Trophoblast cell (in vitro differentiated cells and primary cell): Measurements from ENCODE around the gene FADS6.

Experiments
- DNase-seq, 2 donors: peaks; one replicate each; pipeline ENCODE4 v3.0.0-alpha.2; 2016
- H2AFZ ChIP-seq: 2 replicates; pipeline ENCODE4 v1.6.1; 2013; ENCODE audit warnings: low read length, moderate library complexity, mild to moderate bottlenecking; ENCODE audit not compliant: insufficient read depth, poor library complexity
- H2AK5ac ChIP-seq: 2 replicates; pipeline ENCODE4 v1.6.1; 2013; ENCODE audit warnings: mild to moderate bottlenecking, low read length
- H2BK120ac ChIP-seq: 2 replicates; pipeline ENCODE4 v1.6.1; 2013; ENCODE audit warnings: low read length, mild to moderate bottlenecking, moderate library complexity; ENCODE audit not compliant: insufficient read depth, poor library complexity
- H2BK12ac ChIP-seq: 2 replicates; pipeline ENCODE4 v1.6.1; 2013; ENCODE audit warnings: mild to moderate bottlenecking, low read length, moderate library complexity
- H2BK5ac ChIP-seq: 2 replicates; pipeline ENCODE4 v1.6.1; 2013; ENCODE audit warnings: low read length, low read depth, moderate library complexity, mild to moderate bottlenecking; ENCODE audit not compliant: poor library complexity
- H3K14ac ChIP-seq: 2 replicates; pipeline ENCODE4 v1.6.1; 2013; ENCODE audit warnings: mild to moderate bottlenecking, low read length
- H3K18ac ChIP-seq: 2 replicates; pipeline ENCODE4 v1.6.1; 2013; ENCODE audit warnings: mild to moderate bottlenecking, low read length
- H3K23ac ChIP-seq: 2 replicates; pipeline ENCODE4 v1.6.1; 2013; ENCODE audit warnings: low read length
- H3K27ac ChIP-seq: 2 replicates; pipeline ENCODE4 v1.5.1; 2013; ENCODE audit warnings: low read depth, mild to moderate bottlenecking, inconsistent platforms, low read length, moderate library complexity
- H3K27me3 ChIP-seq: 2 replicates; pipeline ENCODE4 v1.6.1; 2013; ENCODE audit warnings: inconsistent platforms, mild to moderate bottlenecking, low read length, moderate library complexity; ENCODE audit not compliant: insufficient read depth
- H3K36me3 ChIP-seq, 2 experiments: 1 replicate in 1 of 2; 2 replicates in 1 of 2; pipeline ENCODE4 v1.6.1; 2013; ENCODE audit warnings: low read length in 2 of 2, mild to moderate bottlenecking in 2 of 2, moderate library complexity in 1 of 2; ENCODE audit not compliant: insufficient read depth in 2 of 2, control insufficient read depth in 1 of 2
- H3K4ac ChIP-seq: 2 replicates; pipeline ENCODE4 v1.6.1; 2013; ENCODE audit warnings: low read depth, mild to moderate bottlenecking, low read length, moderate library complexity
- H3K4me1 ChIP-seq, 2 experiments: 1 replicate in 1 of 2; 2 replicates in 1 of 2; pipeline ENCODE4 v1.6.1; 2013; ENCODE audit warnings: low read length in 2 of 2, mild to moderate bottlenecking in 2 of 2, moderate library complexity in 1 of 2; ENCODE audit not compliant: insufficient read depth in 2 of 2, control insufficient read depth in 1 of 2
- H3K4me2 ChIP-seq: 2 replicates; pipeline ENCODE4 v1.6.1; 2013; ENCODE audit warnings: inconsistent platforms, mild to moderate bottlenecking, low read length, moderate library complexity
- H3K4me3 ChIP-seq: 2 replicates; pipeline ENCODE4 v1.5.1; 2013; ENCODE audit warnings: mild to moderate bottlenecking, low read depth, low read length, inconsistent platforms
- H3K79me1 ChIP-seq: one replicate; pipeline ENCODE4 v1.6.1; 2013; ENCODE audit warnings: low read length
- H3K79me2 ChIP-seq: 2 replicates; pipeline ENCODE4 v1.6.1; 2013; ENCODE audit warnings: low read length, mild to moderate bottlenecking; ENCODE audit not compliant: control insufficient read depth, insufficient read depth, poor library complexity
- H3K9ac ChIP-seq: 2 replicates; pipeline ENCODE4 v1.6.1; 2013; ENCODE audit warnings: mild to moderate bottlenecking, low read length
- H3K9me3 ChIP-seq: 2 replicates; pipeline ENCODE4 v1.6.1; 2013; ENCODE audit warnings: low read depth, mild to moderate bottlenecking, control low read depth, inconsistent platforms, low read length; ENCODE audit not compliant: insufficient read depth
- H4K12ac ChIP-seq: 2 replicates; pipeline ENCODE4 v1.6.1; 2013; ENCODE audit warnings: low read depth, mild to moderate bottlenecking, low read length, moderate library complexity
- H4K8ac ChIP-seq: 2 replicates; pipeline ENCODE4 v1.6.1; 2013; ENCODE audit warnings: low read depth, mild to moderate bottlenecking, low read length, moderate library complexity
- H4K91ac ChIP-seq: one replicate; pipeline ENCODE4 v1.6.1; 2013; ENCODE audit warnings: low read depth, mild to moderate bottlenecking, low read length, moderate library complexity
- WGBS: extraction: QIAGEN DNeasy Blood & Tissue Kit; methylation state at CpG from one replicate; pipeline ENCODE4 v1.1.7; 2013; ENCODE audit warnings: missing lambda C conversion rate; ENCODE audit not compliant: insufficient read length, insufficient coverage; ENCODE audit errors: extremely low coverage; 5-methylcytosine and 5-hydroxymethylcytosine counted together

The FADS6 gene

DNA sequence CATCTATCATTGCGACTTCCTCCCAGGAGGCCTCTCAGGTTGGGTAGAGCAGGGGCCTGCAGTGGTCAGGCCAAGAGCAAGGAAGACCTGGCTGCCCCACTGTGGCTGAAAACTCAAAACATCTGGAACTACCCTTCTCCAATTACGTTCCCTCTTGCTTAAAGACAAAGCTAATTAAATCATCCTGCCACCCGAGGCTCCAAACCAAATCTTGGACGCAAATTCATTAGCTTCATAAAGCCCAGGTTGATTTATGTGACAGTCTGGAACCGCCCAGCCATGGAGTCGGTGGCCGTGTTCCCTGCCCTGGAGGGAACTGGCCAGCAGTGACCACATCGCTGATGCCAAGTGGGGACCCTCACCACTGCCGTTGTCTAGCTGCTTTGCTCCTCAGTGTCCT lies 55.2 kb downstream of the FADS6 start:
- WGBS, result no CpG with 5 or more reads among the region's 9 CpGs
- no peak overlapping the region for H2AFZ ChIP-seq
- DNase-seq, result no peak
- H3K9ac ChIP-seq, result no peak overlapping the region
- no peak overlapping the region for H3K18ac ChIP-seq
- H4K8ac ChIP-seq, result no peak overlapping the region
- no peak overlapping the region for H2AK5ac ChIP-seq
- peaks cover 0 to 6% of the 10 kb centered on the region in 2 experiments for H3K4me1 ChIP-seq
- no peak overlapping the region for H3K4me3 ChIP-seq
- H3K79me1 ChIP-seq, result no peaks in the 10 kb centered on the region
- H3K4ac ChIP-seq, result no peak overlapping the region
- H3K23ac ChIP-seq, result no peak overlapping the region
- no peak overlapping the region for H2BK5ac ChIP-seq
- no peak overlapping the region for H2BK12ac ChIP-seq
- H3K36me3 ChIP-seq, result peaks cover 13 to 20% of the 10 kb centered on the region in 2 experiments
- no peak overlapping the region for H2BK120ac ChIP-seq
- no peaks in the 10 kb centered on the region for H3K79me2 ChIP-seq
- no peak overlapping the region for H3K14ac ChIP-seq
- peaks cover 6% of the 10 kb centered on the region for H3K27me3 ChIP-seq
- no peak overlapping the region for H4K12ac ChIP-seq
- H3K4me2 ChIP-seq, result no peak overlapping the region
- no peak overlapping the region for H3K27ac ChIP-seq
- no peak overlapping the region for H4K91ac ChIP-seq
- no peaks in the 10 kb centered on the region for H3K9me3 ChIP-seq

DNA sequence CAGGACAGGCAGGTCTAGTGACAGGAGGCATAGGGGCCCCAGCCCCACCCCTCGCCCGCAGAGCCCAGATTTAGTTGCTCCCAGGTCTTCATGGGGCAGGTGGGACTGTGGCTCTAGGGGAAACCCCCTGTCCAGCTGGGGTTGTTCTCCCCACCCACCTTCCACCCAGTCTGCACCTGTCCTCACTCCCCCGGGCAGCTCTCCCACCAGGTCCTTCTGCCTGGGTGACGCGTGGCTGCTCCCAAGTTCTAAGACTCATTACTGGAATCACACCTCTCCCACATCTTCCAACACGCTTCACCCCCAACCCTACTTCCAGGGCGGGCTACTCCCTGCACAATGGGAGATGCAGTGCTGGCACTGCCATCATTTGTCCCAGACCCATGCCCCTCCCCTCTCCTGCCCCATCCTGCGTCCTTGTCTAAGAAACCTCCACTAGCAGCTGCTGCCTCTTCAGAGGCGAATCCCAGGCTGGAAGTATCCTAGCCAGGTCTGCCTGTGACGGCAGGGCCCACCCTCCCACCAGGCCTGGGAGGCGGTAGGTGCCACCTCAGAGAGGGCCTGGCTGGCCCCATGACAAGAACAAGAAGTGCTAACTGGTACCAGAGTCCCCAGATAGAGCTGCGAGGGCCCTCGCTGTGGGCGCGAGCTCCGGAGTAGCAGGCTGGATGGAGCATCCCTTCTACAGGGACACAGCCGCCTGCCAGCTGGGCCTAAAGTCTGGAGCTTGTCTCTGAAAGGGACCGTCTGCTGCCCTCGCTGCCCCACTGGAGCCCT lies 56.6 kb downstream of the FADS6 start:
- Histone ChIP-seq H3K4ac (no peak overlapping the region), H3K18ac (no peak overlapping the region), H3K36me3 (peaks cover 13 to 20% of the 10 kb centered on the region in 2 experiments), H2AFZ (no peak overlapping the region), H3K4me1 (peaks cover 0 to 6% of the 10 kb centered on the region in 2 experiments), H3K4me3 (peak overlapping the region; percentile 5), H3K79me2 (no peaks in the 10 kb centered on the region), H2BK5ac (no peak overlapping the region), H4K12ac (no peak overlapping the region), H2BK120ac (no peak overlapping the region), H3K23ac (no peak overlapping the region), H3K14ac (no peak overlapping the region), H3K9ac (no peak overlapping the region), H3K9me3 (no peaks in the 10 kb centered on the region), H4K91ac (no peak overlapping the region), H2BK12ac (no peak overlapping the region), H2AK5ac (no peak overlapping the region), H3K79me1 (no peaks in the 10 kb centered on the region), H3K27me3 (no peaks in the 10 kb centered on the region), H3K4me2 (no peak overlapping the region), H3K27ac (no peak overlapping the region), H4K8ac (no peak overlapping the region)
- no peak for DNase-seq
- WGBS, result no CpG with 5 or more reads among the region's 19 CpGs

DNA sequence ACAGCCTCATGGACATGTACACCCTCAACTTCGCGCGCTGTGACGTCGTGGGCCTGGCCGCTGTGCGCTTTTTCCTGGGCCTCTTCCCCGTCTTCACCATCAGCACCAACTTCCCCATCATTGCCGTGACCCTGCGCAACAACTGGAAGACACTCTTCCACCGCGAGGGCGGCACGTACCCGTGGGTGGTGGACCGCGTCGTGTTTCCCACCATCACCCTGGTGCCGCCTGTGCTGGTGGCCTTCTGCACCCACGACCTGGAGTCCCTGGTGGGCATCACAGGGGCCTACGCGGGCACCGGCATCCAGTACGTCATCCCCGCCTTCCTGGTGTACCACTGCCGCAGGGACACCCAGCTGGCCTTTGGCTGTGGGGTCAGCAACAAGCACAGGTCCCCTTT lies 57.2 kb downstream of the FADS6 start:
- no peaks in the 10 kb centered on the region for H3K79me1 ChIP-seq

GRCh38 chr17:74833501-74834377 lies 59.7 kb downstream of the FADS6 start:
- WGBS, result no CpG with 5 or more reads among the region's 16 CpGs
- no peak for DNase-seq
- H3K18ac ChIP-seq, result no peak overlapping the region
- H3K9ac ChIP-seq, result no peak overlapping the region
- H3K4ac ChIP-seq, result no peak overlapping the region
- H3K27ac ChIP-seq, result no peak overlapping the region
- H2BK12ac ChIP-seq, result no peak overlapping the region
- no peak overlapping the region for H4K91ac ChIP-seq
- no peak overlapping the region for H3K4me3 ChIP-seq
- no peaks in the 10 kb centered on the region for H3K27me3 ChIP-seq
- H3K36me3 ChIP-seq, result peaks cover 15 to 20% of the 10 kb centered on the region in 2 experiments
- H3K4me1 ChIP-seq, result peaks cover 4 to 6% of the 10 kb centered on the region in 2 experiments
- H3K4me2 ChIP-seq, result no peak overlapping the region
- H2BK5ac ChIP-seq, result no peak overlapping the region
- H3K79me2 ChIP-seq, result no peaks in the 10 kb centered on the region
- H3K9me3 ChIP-seq, result no peaks in the 10 kb centered on the region
- H2AK5ac ChIP-seq, result no peak overlapping the region
- no peak overlapping the region for H3K23ac ChIP-seq
- H3K79me1 ChIP-seq, result no peaks in the 10 kb centered on the region
- no peak overlapping the region for H4K12ac ChIP-seq
- no peak overlapping the region for H2BK120ac ChIP-seq
- H3K14ac ChIP-seq, result no peak overlapping the region
- H2AFZ ChIP-seq, result no peak overlapping the region
- no peak overlapping the region for H4K8ac ChIP-seq

More for the DNA sequence above, 57.2 kb downstream of the FADS6 start:
- Histone ChIP-seq H3K79me2 (no peaks in the 10 kb centered on the region), H3K4me1 (peaks cover 0 to 6% of the 10 kb centered on the region in 2 experiments), H2AFZ (no peak overlapping the region), H3K14ac (no peak overlapping the region), H3K4ac (no peak overlapping the region), H4K91ac (no peak overlapping the region), H3K9me3 (no peaks in the 10 kb centered on the region), H2BK120ac (no peak overlapping the region), H2BK12ac (no peak overlapping the region), H2AK5ac (no peak overlapping the region), H3K27ac (no peak overlapping the region), H3K4me3 (peak overlapping the region; percentile 5), H3K27me3 (no peaks in the 10 kb centered on the region), H3K18ac (no peak overlapping the region), H2BK5ac (no peak overlapping the region), H3K23ac (no peak overlapping the region), H4K8ac (no peak overlapping the region), H3K9ac (no peak overlapping the region), H3K4me2 (no peak overlapping the region), H3K36me3 (peaks cover 15 to 20% of the 10 kb centered on the region in 2 experiments), H4K12ac (no peak overlapping the region)
- WGBS, result no CpG with 5 or more reads among the region's 26 CpGs
- DNase-seq, result no peak
